ENCODE data around the gene NINJ2. TPM values are rescaled to one million over a fixed set of nuclear protein-coding genes. Genes with fewer than 3 reads are reported as not detected.

NINJ2 gene
- total RNA-seq, 4 donors from 2014 or later = 0.97 to 5.4 (median 2.3) TPM; not detected in 1

DNA sequence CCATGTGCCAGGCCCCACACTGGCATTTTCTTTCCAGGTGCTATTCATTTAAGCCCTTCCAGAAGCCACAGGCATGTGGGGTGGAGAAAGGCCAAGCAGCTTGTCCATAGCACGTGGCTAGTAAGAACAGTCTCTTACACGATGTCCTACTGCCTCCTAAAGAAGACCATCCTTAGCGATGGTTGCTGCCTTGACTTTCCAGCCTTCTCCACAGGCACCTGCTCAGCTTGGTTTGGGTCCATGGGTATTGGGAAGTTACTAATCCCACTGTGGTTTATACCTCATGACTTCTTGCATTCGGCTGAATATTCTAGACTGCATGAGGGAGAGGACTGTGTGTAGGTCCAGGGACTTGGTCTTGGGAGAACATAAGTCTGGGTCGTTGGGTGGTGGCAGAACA, 49.2 kb downstream of the NINJ2 start:
- H3K27ac ChIP-seq = no peak overlapping the region
- H3K4me3 ChIP-seq = no peak overlapping the region
- DNase-seq = no peak
- intact Hi-C loops (cut with DNase I; ENCODE audit: low total_unique reads) = no loop called here
- H3K27me3 ChIP-seq = no peaks in the 10 kb centered on the region
- no peaks in the 10 kb centered on the region for H3K9me3 ChIP-seq
- H3K36me3 ChIP-seq = no peaks in the 10 kb centered on the region
- H3K4me1 ChIP-seq = no peaks in the 10 kb centered on the region
- no peak for TF ChIP-seq CTCF (IDR thresholded peaks at IDR 0.05)
- no peak for TF ChIP-seq POLR2A (IDR thresholded peaks at IDR 0.05)

DNA sequence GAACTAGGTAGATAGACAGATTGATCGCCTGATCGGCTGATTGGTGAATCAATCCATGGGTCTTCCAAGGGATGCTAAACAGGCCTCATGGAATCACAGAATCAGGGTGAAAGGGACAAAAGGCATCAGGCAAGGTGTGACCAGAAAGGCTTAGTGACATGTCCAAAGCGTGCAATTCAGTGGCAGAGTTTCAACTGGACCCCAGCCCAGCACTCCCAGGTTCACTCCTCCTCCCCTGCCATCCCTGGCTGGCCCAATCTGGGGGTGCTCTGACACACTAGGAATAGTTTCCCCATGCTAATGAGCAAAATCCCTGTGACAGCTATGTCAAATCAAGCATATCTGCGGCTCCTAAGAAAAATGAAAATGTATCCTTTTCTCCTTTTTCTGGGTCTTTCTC, 50.4 kb downstream of the NINJ2 start:
- TF ChIP-seq CTCF (IDR thresholded peaks at IDR 0.05) (no peak), POLR2A (IDR thresholded peaks at IDR 0.05) (no peak)
- Histone ChIP-seq H3K4me1 (no peaks in the 10 kb centered on the region), H3K27ac (no peak overlapping the region), H3K27me3 (no peaks in the 10 kb centered on the region), H3K4me3 (no peak overlapping the region), H3K9me3 (no peaks in the 10 kb centered on the region), H3K36me3 (no peaks in the 10 kb centered on the region)
- intact Hi-C loops (cut with DNase I; ENCODE audit: low total_unique reads) = no loop called here
- no peak for DNase-seq

DNA sequence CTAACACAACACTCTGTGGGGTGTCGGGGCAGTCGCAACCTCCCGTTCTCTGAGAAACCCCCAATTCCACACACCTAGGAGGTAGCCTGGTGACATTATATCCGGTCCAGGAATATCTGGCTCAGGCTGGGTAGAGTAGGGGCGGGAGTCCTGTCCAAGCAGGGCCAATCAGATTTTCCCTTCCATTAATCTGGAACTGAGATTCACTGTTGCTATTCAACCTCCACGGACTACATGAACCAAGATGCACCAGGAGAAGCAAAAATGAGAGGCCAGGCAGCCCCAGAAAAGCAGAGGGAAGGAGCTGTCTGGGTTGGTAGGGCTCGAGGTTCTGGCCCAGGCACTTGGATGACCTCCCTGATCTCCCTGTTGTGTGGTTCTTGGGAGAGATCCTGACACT, 51.0 kb downstream of the NINJ2 start:
- Histone ChIP-seq H3K27ac (no peak overlapping the region), H3K36me3 (no peaks in the 10 kb centered on the region), H3K4me3 (no peak overlapping the region), H3K9me3 (no peaks in the 10 kb centered on the region), H3K4me1 (no peaks in the 10 kb centered on the region), H3K27me3 (no peaks in the 10 kb centered on the region)
- intact Hi-C loops (cut with DNase I; ENCODE audit: low total_unique reads) = no loop called here
- no peak for DNase-seq
- TF ChIP-seq CTCF (IDR thresholded peaks at IDR 0.05) (no peak), POLR2A (IDR thresholded peaks at IDR 0.05) (no peak)

DNA sequence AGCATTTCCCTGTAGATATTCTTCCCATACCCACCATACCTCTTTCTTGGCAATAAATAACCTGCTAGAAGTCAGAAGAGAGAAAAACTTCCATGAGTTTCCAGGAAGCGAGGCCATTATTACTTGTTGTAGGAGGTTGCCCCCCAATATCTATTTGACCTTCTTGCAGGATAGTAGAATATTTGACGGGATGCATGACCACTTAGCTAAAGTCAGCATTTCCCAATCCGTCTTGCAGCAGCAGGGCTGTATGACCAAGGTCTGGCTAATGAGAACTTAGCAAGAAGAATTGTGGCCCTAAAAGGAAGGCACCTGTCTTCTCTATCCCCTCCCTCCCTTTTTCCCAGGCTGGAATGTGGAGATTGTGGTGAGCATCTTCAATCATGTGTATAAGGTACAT, 51.5 kb downstream of the NINJ2 start:
- no peak overlapping the region for H3K27ac ChIP-seq
- no peak for DNase-seq
- H3K4me1 ChIP-seq = no peaks in the 10 kb centered on the region
- H3K36me3 ChIP-seq = no peaks in the 10 kb centered on the region
- intact Hi-C loops (cut with DNase I; ENCODE audit: low total_unique reads) = no loop called here
- TF ChIP-seq CTCF (IDR thresholded peaks at IDR 0.05) (no peak), POLR2A (IDR thresholded peaks at IDR 0.05) (no peak)
- H3K4me3 ChIP-seq = no peak overlapping the region
- no peaks in the 10 kb centered on the region for H3K9me3 ChIP-seq
- no peaks in the 10 kb centered on the region for H3K27me3 ChIP-seq

- H3K4me3 ChIP-seq = no peak overlapping the region
- no peaks in the 10 kb centered on the region for H3K36me3 ChIP-seq
- no peak overlapping the region for H3K27ac ChIP-seq
- TF ChIP-seq POLR2A (IDR thresholded peaks at IDR 0.05) = no peak
- TF ChIP-seq CTCF (IDR thresholded peaks at IDR 0.05) = no peak
- H3K27me3 ChIP-seq = no peaks in the 10 kb centered on the region
- H3K9me3 ChIP-seq = no peaks in the 10 kb centered on the region
- no peaks in the 10 kb centered on the region for H3K4me1 ChIP-seq
- intact Hi-C loops (cut with DNase I; ENCODE audit: low total_unique reads) = no loop called here
- no peak for DNase-seq
Observed at GRCh38 chr12:608921-609320, 54.3 kb downstream of the NINJ2 start.
